ENCODE results near the gene ZIC2.
"Not testable (repeated sequence)": the region's sequence is repeated elsewhere in the genome, so short reads cannot be mapped to it uniquely, and the experiment has no call there.

The ZIC2 gene

GRCh38 chr13:100032642-100033041 is 51.1 kb downstream of the ZIC2 start:
- not testable (repeated sequence) for DNase-seq

GRCh38 chr13:100035936-100036335 is 54.4 kb downstream of the ZIC2 start:
- DNase-seq: no peak
